GM13977 (cell line): ENCODE data around the gene TK1.
A peak's percentile ranks its signal among the peaks of the same experiment; 100 is the strongest.

Experiments
- DNase-seq: peaks from one replicate; pipeline ENCODE4 v3.0.0; 2012; ENCODE audit warnings: low spot score
- in situ Hi-C: fragments of 300-500 bp; cut with MboI; formaldehyde crosslinking; loops from one replicate; pipeline ENCODE4 v1.12.0; 2022; ENCODE audit warnings: low sequenced_read_pairs, low pct_unique_long_range_greater_than_20kb, mixed read lengths, inconsistent platforms; ENCODE audit not compliant: unreplicated experiment
- TF ChIP-seq, protein P1 (sequence below): IDR thresholded peaks from 2 replicates; pipeline ENCODE4 v1.5.1; 2012; ENCODE audit warnings: mild to moderate bottlenecking, control low read depth; ENCODE audit not compliant: insufficient read depth; ENCODE audit errors: extremely low read depth, missing control alignments

TK1 gene

GRCh38 chr17:78168242-78168902 lies 18.5 kb downstream of the TK1 start, which contains the start of gene SYNGR2:
SYNGR2 (plus strand) TSS chr17:78168581; CDS start chr17:78168617, 36 bp downstream.
- peak; percentile 96 for DNase-seq
- in situ Hi-C loops = no loop called here
- TF ChIP-seq, protein P1, sequence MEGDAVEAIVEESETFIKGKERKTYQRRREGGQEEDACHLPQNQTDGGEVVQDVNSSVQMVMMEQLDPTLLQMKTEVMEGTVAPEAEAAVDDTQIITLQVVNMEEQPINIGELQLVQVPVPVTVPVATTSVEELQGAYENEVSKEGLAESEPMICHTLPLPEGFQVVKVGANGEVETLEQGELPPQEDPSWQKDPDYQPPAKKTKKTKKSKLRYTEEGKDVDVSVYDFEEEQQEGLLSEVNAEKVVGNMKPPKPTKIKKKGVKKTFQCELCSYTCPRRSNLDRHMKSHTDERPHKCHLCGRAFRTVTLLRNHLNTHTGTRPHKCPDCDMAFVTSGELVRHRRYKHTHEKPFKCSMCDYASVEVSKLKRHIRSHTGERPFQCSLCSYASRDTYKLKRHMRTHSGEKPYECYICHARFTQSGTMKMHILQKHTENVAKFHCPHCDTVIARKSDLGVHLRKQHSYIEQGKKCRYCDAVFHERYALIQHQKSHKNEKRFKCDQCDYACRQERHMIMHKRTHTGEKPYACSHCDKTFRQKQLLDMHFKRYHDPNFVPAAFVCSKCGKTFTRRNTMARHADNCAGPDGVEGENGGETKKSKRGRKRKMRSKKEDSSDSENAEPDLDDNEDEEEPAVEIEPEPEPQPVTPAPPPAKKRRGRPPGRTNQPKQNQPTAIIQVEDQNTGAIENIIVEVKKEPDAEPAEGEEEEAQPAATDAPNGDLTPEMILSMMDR = no peak

DNA sequence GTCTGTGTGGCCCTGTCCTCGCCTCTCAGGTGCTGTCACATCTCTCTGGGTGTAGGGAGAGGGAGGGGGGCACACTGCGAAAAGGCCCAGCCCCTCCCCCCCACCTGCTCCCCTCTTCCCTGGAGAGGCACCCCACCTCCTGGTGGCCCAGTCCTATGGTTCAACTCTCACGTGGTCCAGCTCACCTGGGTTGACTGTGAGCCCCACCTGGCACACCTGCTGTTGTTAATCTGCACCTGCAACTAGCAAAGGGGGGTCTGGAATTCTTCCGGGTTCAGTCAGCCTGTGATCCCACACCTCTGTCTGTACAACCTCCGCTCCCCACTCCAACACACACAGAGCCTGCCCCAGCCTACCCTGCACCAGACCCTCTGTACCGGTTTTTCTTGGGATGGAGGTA lies 20.4 kb downstream of the TK1 start:
- DNase-seq = no peak
- in situ Hi-C loops = no loop called here
- TF ChIP-seq, protein P1 = no peak

GRCh38 chr17:78164748-78165607 lies 21.9 kb downstream of the TK1 start:
- in situ Hi-C loops = no loop called here
- TF ChIP-seq, protein P1 = no peak
- no peak for DNase-seq

- TF ChIP-seq, protein P1 = no peak
Measured at GRCh38 chr17:78163881-78164747, 22.7 kb downstream of the TK1 start.

GRCh38 chr17:78159575-78160158 lies 27.2 kb downstream of the TK1 start:
- TF ChIP-seq, protein P1 = no peak
- DNase-seq = peak; percentile 47
- in situ Hi-C loops = no loop called here

More at GRCh38 chr17:78163881-78164747, 22.7 kb downstream of the TK1 start:
- in situ Hi-C loops = no loop called here
- DNase-seq = no peak
